OCI-LY1 (cell line): ENCODE results near the gene MPDU1.

Experiments used
- H2AFZ ChIP-seq: fragments of 200-600 bp; sonication (generic), shearing (Covaris generic); 2 replicates; pipeline ENCODE4 v1.6.0; 2014; ENCODE audit warnings: antibody characterized with exemption, mild to moderate bottlenecking, low read length
- H3F3A ChIP-seq: fragments of 200-600 bp; sonication (generic), shearing (Covaris generic); 2 replicates; pipeline ENCODE4 v1.6.0; 2014; ENCODE audit warnings: mild to moderate bottlenecking, antibody characterized with exemption, low read length, moderate library complexity; ENCODE audit not compliant: insufficient read depth
- H3K27ac ChIP-seq: fragments of 200-600 bp; sonication (generic); 2 replicates; pipeline ENCODE4 v1.5.1; 2014; ENCODE audit warnings: low read length, mixed run types, mild to moderate bottlenecking, low read depth; ENCODE audit not compliant: poor library complexity, severe bottlenecking
- H3K27me3 ChIP-seq: fragments of 200-600 bp; sonication (generic); 2 replicates; pipeline ENCODE4 v1.6.0; 2014; ENCODE audit warnings: antibody characterized with exemption, mild to moderate bottlenecking, low read length, moderate library complexity; ENCODE audit not compliant: insufficient read depth
- H3K36me3 ChIP-seq: fragments of 200-600 bp; sonication (generic); 2 replicates; pipeline ENCODE4 v1.6.1; 2014; ENCODE audit warnings: mild to moderate bottlenecking, antibody characterized with exemption, low read length, moderate library complexity, mixed read lengths; ENCODE audit not compliant: insufficient read depth
- H3K4me1 ChIP-seq: fragments of 200-600 bp; sonication (generic); 2 replicates; pipeline ENCODE4 v1.5.1; 2014; ENCODE audit warnings: mild to moderate bottlenecking, low read length, moderate library complexity; ENCODE audit not compliant: insufficient read depth, severe bottlenecking
- H3K4me2 ChIP-seq: fragments of 200-600 bp; sonication (generic), shearing (Covaris generic); 2 replicates; pipeline ENCODE4 v1.6.1; 2014; ENCODE audit warnings: low read length
- H3K4me3 ChIP-seq: fragments of 200-600 bp; sonication (generic); 2 replicates; pipeline ENCODE4 v1.5.1; 2014; ENCODE audit warnings: low read length, low read depth, mild to moderate bottlenecking, mixed read lengths; ENCODE audit not compliant: poor library complexity, severe bottlenecking
- H3K79me2 ChIP-seq: fragments of 200-600 bp; shearing (Covaris generic); 2 replicates; pipeline ENCODE4 v1.6.1; 2016; ENCODE audit warnings: mixed run types, low read length, mixed read lengths; ENCODE audit not compliant: insufficient read depth
- H3K9ac ChIP-seq: fragments of 200-600 bp; sonication (generic), shearing (Covaris generic); 2 replicates; pipeline ENCODE4 v1.6.1; 2014; ENCODE audit warnings: mild to moderate bottlenecking, low read length, mixed read lengths
- H3K9me2 ChIP-seq: fragments of 200-600 bp; sonication (generic), shearing (Covaris generic); 2 replicates; pipeline ENCODE4 v1.6.1; 2014; ENCODE audit warnings: low read depth, mild to moderate bottlenecking, low read length, mixed read lengths
- H3K9me3 ChIP-seq: fragments of 200-600 bp; shearing (Covaris generic); 2 replicates; pipeline ENCODE4 v1.6.1; 2014; ENCODE audit warnings: low read length, mixed read lengths
- H4K20me1 ChIP-seq: fragments of 200-600 bp; sonication (generic), shearing (Covaris generic); 2 replicates; pipeline ENCODE4 v1.6.0; 2016; ENCODE audit warnings: mild to moderate bottlenecking, low read length; ENCODE audit not compliant: insufficient read depth
- CTCF ChIP-seq: fragments of 200-600 bp; sonication (generic), shearing (Covaris generic); IDR thresholded peaks from 2 replicates; pipeline ENCODE4 v1.5.1; 2017; ENCODE audit warnings: mild to moderate bottlenecking, antibody characterized with exemption, low read length, moderate library complexity, mixed read lengths
- EZH2 ChIP-seq: fragments of 200-600 bp; sonication (generic), shearing (Covaris generic); IDR thresholded peaks from 2 replicates; pipeline ENCODE4 v1.8.0; 2017; ENCODE audit warnings: borderline replicate concordance, mixed run types, mild to moderate bottlenecking, antibody characterized with exemption, low read length, moderate library complexity, mixed read lengths

Gene MPDU1

GRCh38 chr17:7552621-7553051 is 31.0 kb upstream of the MPDU1 start:
- H2AFZ ChIP-seq: no peak overlapping the region
- no peaks in the 10 kb centered on the region for H3K9me2 ChIP-seq
- no peaks in the 10 kb centered on the region for H4K20me1 ChIP-seq
- no peaks in the 10 kb centered on the region for H3K79me2 ChIP-seq
- H3K4me1 ChIP-seq: peaks cover 4% of the 10 kb centered on the region
- H3K4me2 ChIP-seq: no peak overlapping the region
- no peaks in the 10 kb centered on the region for H3K36me3 ChIP-seq
- H3K27ac ChIP-seq: no peak overlapping the region
- H3K27me3 ChIP-seq: peaks cover 16% of the 10 kb centered on the region
- no peaks in the 10 kb centered on the region for H3K9me3 ChIP-seq
- H3F3A ChIP-seq: no peaks in the 10 kb centered on the region
- no peak for TF ChIP-seq EZH2
- TF ChIP-seq CTCF: no peak
- H3K9ac ChIP-seq: no peak overlapping the region
- H3K4me3 ChIP-seq: no peak overlapping the region

DNA sequence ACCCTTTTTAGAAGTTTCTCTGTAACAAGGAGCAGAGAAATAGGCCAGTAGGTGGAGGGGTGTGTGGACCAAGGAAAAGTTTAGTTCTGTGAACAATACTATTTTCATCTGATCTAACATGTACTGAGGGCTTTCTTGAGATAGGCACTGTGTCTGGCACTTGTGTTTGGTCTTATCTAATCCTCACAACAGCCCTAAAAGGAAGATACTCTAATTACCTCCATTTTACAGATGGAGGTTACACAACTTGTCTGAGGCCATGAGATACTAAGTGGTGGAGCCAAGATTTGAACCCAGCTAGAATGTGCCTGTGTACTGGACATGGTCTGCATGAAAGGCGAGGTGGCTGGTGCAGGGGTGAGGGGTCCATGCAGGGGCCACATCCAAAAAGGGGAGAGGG is 30.3 kb upstream of the MPDU1 start:
- Histone ChIP-seq H3K9me2 (no peaks in the 10 kb centered on the region), H3K27me3 (peaks cover 16% of the 10 kb centered on the region), H3K79me2 (no peaks in the 10 kb centered on the region), H3K4me3 (no peak overlapping the region), H2AFZ (no peak overlapping the region), H3K9me3 (no peaks in the 10 kb centered on the region), H3K27ac (no peak overlapping the region), H3K36me3 (no peaks in the 10 kb centered on the region), H4K20me1 (no peaks in the 10 kb centered on the region), H3K9ac (no peak overlapping the region), H3K4me1 (peaks cover 11% of the 10 kb centered on the region), H3F3A (no peaks in the 10 kb centered on the region), H3K4me2 (no peak overlapping the region)
- TF ChIP-seq CTCF (no peak), EZH2 (no peak)

DNA sequence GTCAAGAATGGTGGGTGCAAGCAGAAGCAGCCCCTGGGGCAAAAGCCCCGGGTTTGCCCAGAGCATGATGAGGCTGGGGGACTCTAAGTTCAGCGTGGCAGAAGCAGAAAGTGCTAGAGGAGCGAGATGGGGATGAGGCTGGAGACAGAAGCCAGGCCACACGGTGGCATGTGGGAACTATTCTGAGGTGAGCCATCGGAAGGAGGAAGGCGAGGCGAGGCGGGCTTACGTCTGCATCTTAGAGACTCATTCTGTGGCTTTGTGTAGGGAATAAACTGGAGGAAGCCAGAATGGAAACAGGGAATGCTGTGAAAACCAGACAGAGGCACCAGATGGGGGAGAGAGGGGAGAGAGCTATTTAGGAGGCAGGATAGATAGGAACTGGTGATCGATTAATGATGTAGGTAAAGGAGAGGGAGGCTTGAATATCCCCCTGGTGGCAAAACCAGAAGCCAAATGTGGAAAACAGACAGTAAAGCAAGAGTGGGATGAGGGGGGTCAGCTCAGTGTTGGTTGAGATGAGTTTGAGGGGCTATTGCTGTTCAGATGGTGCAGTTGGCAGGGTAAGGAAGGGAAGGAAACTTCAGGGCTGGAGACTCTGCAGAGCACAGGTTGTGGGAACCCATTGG is 28.2 kb upstream of the MPDU1 start:
- Histone ChIP-seq H2AFZ (no peak overlapping the region), H3K36me3 (no peaks in the 10 kb centered on the region), H3K4me2 (no peak overlapping the region), H3K79me2 (no peaks in the 10 kb centered on the region), H3K9ac (no peak overlapping the region), H3K9me3 (no peaks in the 10 kb centered on the region), H3F3A (no peaks in the 10 kb centered on the region), H3K4me1 (peaks cover 16% of the 10 kb centered on the region), H3K27ac (no peak overlapping the region), H3K9me2 (no peaks in the 10 kb centered on the region), H3K27me3 (peaks cover 11% of the 10 kb centered on the region), H3K4me3 (no peak overlapping the region), H4K20me1 (no peaks in the 10 kb centered on the region)
- TF ChIP-seq EZH2 (no peak), CTCF (no peak)
